Panc1 (cell line): ENCODE data around the gene FGF3. TPM values are rescaled to one million over a fixed set of nuclear protein-coding genes. Genes with fewer than 3 reads are reported as not detected.
A peak's percentile ranks its signal among the peaks of the same experiment; 100 is the strongest.

ENCODE experiments used
- ATAC-seq: fragments of 200-7000 bp; cut with Tn5 transposase; 2 replicates; pipeline ENCODE4 v1.9.1; 2020; ENCODE audit warnings: mild to moderate bottlenecking, moderate library complexity
- BruUV-seq: library from RNA; stranded (reverse); fragments of 400-500 nt; replicated peaks from 2 replicates; lab custom pipeline; 2021; lab: Mats Ljungman, UMichigan
- CTCF ChIA-PET: fragments of 300-600 bp; sonication (Branson Sonifier 250); formaldehyde crosslinking; loops from one replicate; lab custom pipeline; 2022; ENCODE audit warnings: antibody characterized with exemption; lab: Charles Lee
- POLR2A ChIA-PET: fragments of 300-600 bp; sonication (Branson Sonifier 250); formaldehyde crosslinking; loops from one replicate; lab custom pipeline; 2022; ENCODE audit warnings: antibody characterized with exemption; lab: Charles Lee
- DNase-seq: peaks from one replicate; pipeline ENCODE4 v3.0.0-alpha.2; 2010; ENCODE audit warnings: low read depth, low spot score
- H3K27ac ChIP-seq: 2 replicates; pipeline ENCODE4 v1.5.1; 2011; ENCODE audit warnings: mild to moderate bottlenecking, low read length, inconsistent platforms
- H3K27me3 ChIP-seq: fragments of 200-500 bp; sonication (Bioruptor generic); 2 replicates; pipeline ENCODE4 v1.6.0; 2014; ENCODE audit warnings: low read length, inconsistent platforms; ENCODE audit not compliant: control insufficient read depth, insufficient read depth
- H3K36me3 ChIP-seq: fragments of 200-500 bp; sonication (Bioruptor generic); 2 replicates; pipeline ENCODE4 v1.5.1; 2014; ENCODE audit warnings: inconsistent platforms, mild to moderate bottlenecking, low read length, moderate library complexity; ENCODE audit not compliant: control insufficient read depth, insufficient read depth
- H3K4me1 ChIP-seq: 2 replicates; pipeline ENCODE4 v1.5.1; 2011; ENCODE audit warnings: inconsistent platforms, mild to moderate bottlenecking, low read length, moderate library complexity; ENCODE audit not compliant: control insufficient read depth, insufficient read depth
- H3K4me3 ChIP-seq, 2 experiments: 2 replicates each; pipeline ENCODE4 v1.5.1; 2011 to 2012; ENCODE audit warnings: low read depth in 2 of 2, low read length in 2 of 2, mild to moderate bottlenecking in 2 of 2, inconsistent platforms in 1 of 2, moderate library complexity in 1 of 2
- H3K9me3 ChIP-seq: fragments of 200-500 bp; sonication (Bioruptor generic); 2 replicates; pipeline ENCODE4 v1.5.1; 2014; ENCODE audit warnings: low read depth, mild to moderate bottlenecking, inconsistent platforms, low read length, moderate library complexity; ENCODE audit not compliant: control insufficient read depth, insufficient read depth
- CTCF ChIP-seq: fragments of 450-650 bp; IDR thresholded peaks from 2 replicates; pipeline ENCODE4 v1.5.1; 2017; ENCODE audit warnings: mild to moderate bottlenecking
- POLR2AphosphoS5 ChIP-seq: IDR thresholded peaks from 2 replicates; pipeline ENCODE4 v1.6.1; 2012; ENCODE audit warnings: mild to moderate bottlenecking, low read depth, low read length, moderate library complexity
- REST ChIP-seq, 2 experiments: IDR thresholded peaks; 2 replicates each; pipeline ENCODE4 v1.6.1; 2011 to 2012; ENCODE audit warnings: low read depth in 2 of 2, control low read depth in 1 of 2, low read length in 1 of 2, mild to moderate bottlenecking in 1 of 2, moderate library complexity in 1 of 2; ENCODE audit not compliant: insufficient read depth in 1 of 2
- SIN3A ChIP-seq: IDR thresholded peaks from 2 replicates; pipeline ENCODE4 v1.6.1; 2012; ENCODE audit warnings: low read depth, mild to moderate bottlenecking, low read length, moderate library complexity, borderline replicate concordance; ENCODE audit not compliant: insufficient read depth
- TCF7L2 ChIP-seq: IDR thresholded peaks from 2 replicates; pipeline ENCODE4 v1.6.1; 2011; ENCODE audit warnings: mild to moderate bottlenecking, low read depth, low read length, inconsistent platforms
- in situ Hi-C: cut with HindIII; loops from 2 replicates; pipeline ENCODE4 v1.10.0; 2016; ENCODE audit warnings: low sequenced_read_pairs, low pct_unique_long_range_greater_than_20kb
- intact Hi-C: fragments of 100-400 bp; cut with micrococcal nuclease; formaldehyde crosslinking; loops from one replicate; pipeline ENCODE4 v1.10.0; 2022; ENCODE audit not compliant: unreplicated experiment
- total RNA-seq: library from RNA; stranded (reverse); gene quantifications from one replicate; pipeline ENCODE4 v1.2.1, GENCODE V29; 2021; ENCODE audit not compliant: unreplicated experiment

Gene FGF3
- total RNA-seq, 1 experiment from 2014 or later: not detected

GRCh38 chr11:69797737-69798528 is 21.3 kb downstream of the FGF3 start:
- in situ Hi-C loops (no loop called here), intact Hi-C loops (no loop called here)
- no TSS peak for BruUV-seq
- POLR2A ChIA-PET: interaction anchor here (0.5 kb wide), 1 partner anchor 894 kb away, joined by 3 read pairs; the partner anchor contains the start of genes IGHMBP2 and MRPL21
- H3K36me3 ChIP-seq: no peaks in the 10 kb centered on the region
- CTCF ChIA-PET: interaction anchor here (0.5 to 1.0 kb wide), 2 partner anchors 79 to 613 kb away, joined by 4 to 6 read pairs; no protein-coding TSS in a partner anchor
- no peak for DNase-seq
- peak; percentile 21; the same call in 1 of the 2 replicates for ATAC-seq
- H3K27me3 ChIP-seq: no peaks in the 10 kb centered on the region
- H3K9me3 ChIP-seq: no peaks in the 10 kb centered on the region
- H3K4me1 ChIP-seq: no peaks in the 10 kb centered on the region
- no peak overlapping the region for H3K27ac ChIP-seq
- TF ChIP-seq POLR2AphosphoS5: no peak
- no peak for TF ChIP-seq SIN3A
- no peak for TF ChIP-seq CTCF
- TF ChIP-seq REST (IDR thresholded peaks at IDR 0.05; ENCODE audit: insufficient read depth in 1 of 2, low read depth in 2 of 2, low read length in 1 of 2): no peak
- TF ChIP-seq TCF7L2: no peak
- H3K4me3 ChIP-seq: no peak overlapping the region

- in situ Hi-C loops: no loop called here
- intact Hi-C loops: no loop called here
- ChIA-PET POLR2A (no interaction called here), CTCF (interaction anchor here (1.0 kb wide), 1 partner anchor 79 kb away, joined by 4 read pairs; no protein-coding TSS in a partner anchor)
- Histone ChIP-seq H3K4me1 (no peaks in the 10 kb centered on the region), H3K9me3 (no peaks in the 10 kb centered on the region), H3K36me3 (no peaks in the 10 kb centered on the region), H3K4me3 (no peak overlapping the region), H3K27ac (no peak overlapping the region), H3K27me3 (no peaks in the 10 kb centered on the region)
- ATAC-seq (peak; percentile 69), DNase-seq (no peak)
- no TSS peak for BruUV-seq
- TF ChIP-seq CTCF (no peak), REST (IDR thresholded peaks at IDR 0.05; ENCODE audit: insufficient read depth in 1 of 2, low read depth in 2 of 2, low read length in 1 of 2) (no peak), TCF7L2 (no peak), SIN3A (no peak), POLR2AphosphoS5 (no peak)
Observed at GRCh38 chr11:69797156-69797555, 22.1 kb downstream of the FGF3 start.
